Measurements from ENCODE around the gene CLVS2.

The CLVS2 gene

GRCh38 chr6:123027408-123027807 is 31.4 kb downstream of the CLVS2 start:
- no peak for DNase-seq

GRCh38 chr6:123028263-123028662 is 32.2 kb downstream of the CLVS2 start:
- DNase-seq: no peak

GRCh38 chr6:123030282-123030681 is 34.2 kb downstream of the CLVS2 start:
- DNase-seq: no peak

GRCh38 chr6:123036648-123037047 is 40.6 kb downstream of the CLVS2 start:
- no peak for DNase-seq

GRCh38 chr6:123039431-123039830 is 43.4 kb downstream of the CLVS2 start:
- no peak for DNase-seq

GRCh38 chr6:123042401-123042800 is 46.4 kb downstream of the CLVS2 start:
- DNase-seq: no peak

GRCh38 chr6:123044341-123044860 is 48.4 kb downstream of the CLVS2 start:
- DNase-seq: no peak

- DNase-seq: no peak
Measured at GRCh38 chr6:123053602-123054225, 57.7 kb downstream of the CLVS2 start.

GRCh38 chr6:123055256-123055655 is 59.2 kb downstream of the CLVS2 start:
- DNase-seq: no peak

- no peak for DNase-seq
Measured at GRCh38 chr6:123062670-123063069, 66.6 kb downstream of the CLVS2 start.

- no peak for DNase-seq
Measured at GRCh38 chr6:123064038-123064437, 68.0 kb downstream of the CLVS2 start.

- DNase-seq: no peak
Measured at GRCh38 chr6:123074616-123075015, 78.6 kb downstream of the CLVS2 start.

- DNase-seq: no peak
Measured at GRCh38 chr6:123085403-123085802, 89.4 kb downstream of the CLVS2 start.

GRCh38 chr6:123089226-123089625 is 93.2 kb downstream of the CLVS2 start:
- no peak for DNase-seq

GRCh38 chr6:123091091-123091895 is 95.3 kb downstream of the CLVS2 start:
- no peak for DNase-seq

- no peak for DNase-seq
Measured at GRCh38 chr6:123091896-123092271, 95.8 kb downstream of the CLVS2 start.

- no peak for DNase-seq
Measured at GRCh38 chr6:123094795-123095194, 98.8 kb downstream of the CLVS2 start.

- no peak for DNase-seq
Measured at GRCh38 chr6:123105561-123105960, 109.5 kb downstream of the CLVS2 start.

GRCh38 chr6:123116370-123116769 is 120.3 kb downstream of the CLVS2 start:
- DNase-seq: no peak

- DNase-seq: no peak
Measured at GRCh38 chr6:123117145-123117908, 121.3 kb downstream of the CLVS2 start.

GRCh38 chr6:123118811-123119210 is 122.8 kb downstream of the CLVS2 start:
- no peak for DNase-seq
